ENCODE measurements around the gene KCNMB1.

KCNMB1 gene

GRCh38 chr5:170362656-170363055 is 26.5 kb downstream of the KCNMB1 start:
- ATAC-seq (replicated peaks) (no peak), DNase-seq (no peak)
- Mint-ChIP-seq H3K4me3 (no peak overlapping the region), H3K27ac (peak overlapping the region in 1 of 2 donors; percentile 4), H3K36me3 (ENCODE audit: insufficient read depth) (no peaks in the 10 kb centered on the region), H3K4me1 (ENCODE audit: low read depth in 2 of 2) (peaks cover 0 to 2% of the 10 kb centered on the region in 2 donors), H3K27me3 (no peaks in the 10 kb centered on the region), H3K9me3 (no peaks in the 10 kb centered on the region)

DNA sequence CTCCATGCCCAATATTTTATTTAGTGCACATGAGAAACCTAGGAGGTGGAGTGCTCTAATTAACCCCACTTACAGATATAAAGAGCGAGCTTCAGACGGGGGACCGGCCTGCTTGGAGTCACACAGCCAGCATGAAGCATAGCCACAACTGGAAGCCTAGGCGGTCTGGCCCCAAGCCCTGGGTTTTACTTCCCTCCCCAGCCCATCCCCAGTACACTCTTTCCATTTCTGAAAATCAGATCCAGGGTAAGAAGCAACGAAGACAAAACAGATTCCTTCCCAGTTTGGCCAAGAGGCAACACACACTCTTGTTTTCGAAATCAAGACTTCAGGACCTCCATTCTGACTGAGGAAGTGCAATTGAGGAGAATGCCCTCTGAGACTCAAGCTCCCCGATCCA is 27.1 kb downstream of the KCNMB1 start:
- Mint-ChIP-seq H3K27ac (peak overlapping the region in 1 of 2 donors; percentile 4), H3K36me3 (ENCODE audit: insufficient read depth) (no peaks in the 10 kb centered on the region), H3K4me1 (ENCODE audit: low read depth in 2 of 2) (peaks cover 0 to 2% of the 10 kb centered on the region in 2 donors), H3K9me3 (no peaks in the 10 kb centered on the region), H3K27me3 (no peaks in the 10 kb centered on the region), H3K4me3 (no peak overlapping the region)
- DNase-seq (no peak), ATAC-seq (replicated peaks) (no peak)

- DNase-seq (no peak), ATAC-seq (replicated peaks) (no peak)
- Mint-ChIP-seq H3K4me1 (ENCODE audit: low read depth in 2 of 2) (peaks cover 0 to 2% of the 10 kb centered on the region in 2 donors), H3K9me3 (no peaks in the 10 kb centered on the region), H3K4me3 (no peak overlapping the region), H3K36me3 (ENCODE audit: insufficient read depth) (no peaks in the 10 kb centered on the region), H3K27ac (no peak overlapping the region), H3K27me3 (no peaks in the 10 kb centered on the region)
Measured at GRCh38 chr5:170361616-170362015, 27.6 kb downstream of the KCNMB1 start.

GRCh38 chr5:170361116-170361515 is 28.1 kb downstream of the KCNMB1 start:
- Mint-ChIP-seq H3K4me1 (ENCODE audit: low read depth in 2 of 2) (peaks cover 0 to 2% of the 10 kb centered on the region in 2 donors), H3K9me3 (no peaks in the 10 kb centered on the region), H3K27me3 (no peaks in the 10 kb centered on the region), H3K36me3 (ENCODE audit: insufficient read depth) (no peaks in the 10 kb centered on the region), H3K27ac (no peak overlapping the region), H3K4me3 (no peak overlapping the region)
- DNase-seq (no peak), ATAC-seq (replicated peaks) (no peak)

- no peak for ATAC-seq (replicated peaks)
- Mint-ChIP-seq H3K27me3 (peaks cover 0 to 1% of the 10 kb centered on the region in 2 donors), H3K9me3 (no peaks in the 10 kb centered on the region), H3K4me1 (ENCODE audit: low read depth in 2 of 2) (peaks cover 0 to 2% of the 10 kb centered on the region in 2 donors), H3K36me3 (ENCODE audit: insufficient read depth) (no peaks in the 10 kb centered on the region), H3K4me3 (no peak overlapping the region), H3K27ac (no peak overlapping the region)
- DNase-seq = no peak
Measured at GRCh38 chr5:170360709-170361108, 28.5 kb downstream of the KCNMB1 start.

DNA sequence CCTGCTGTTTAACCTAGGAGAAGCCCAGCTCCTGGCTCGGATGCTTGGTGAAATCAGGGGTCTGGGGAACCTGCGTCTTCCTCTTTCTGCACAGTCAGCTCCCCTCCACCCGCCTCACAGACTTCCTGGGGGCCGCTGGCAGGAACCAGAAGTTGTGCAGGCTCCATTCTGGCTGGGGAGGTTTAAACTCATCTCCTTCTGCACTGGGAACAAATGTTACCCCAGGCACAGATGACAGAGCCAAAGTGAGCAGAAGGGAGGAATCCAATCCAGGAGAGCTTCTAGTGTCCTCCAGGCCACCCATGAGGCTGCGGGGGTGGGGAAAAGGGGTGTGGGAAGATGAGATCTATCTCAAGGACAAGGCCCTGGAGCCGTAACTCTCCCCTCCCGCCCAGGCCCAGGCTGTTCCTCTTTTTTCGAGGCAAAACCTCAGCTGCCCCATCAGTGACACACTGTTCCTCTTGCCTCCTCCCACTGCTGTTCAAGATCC is 31.2 kb downstream of the KCNMB1 start:
- Mint-ChIP-seq H3K27me3 (peaks cover 19 to 28% of the 10 kb centered on the region in 2 donors), H3K36me3 (ENCODE audit: insufficient read depth) (no peaks in the 10 kb centered on the region), H3K27ac (no peak overlapping the region), H3K4me1 (ENCODE audit: low read depth in 2 of 2) (peaks cover 0 to 2% of the 10 kb centered on the region in 2 donors), H3K9me3 (no peaks in the 10 kb centered on the region), H3K4me3 (no peak overlapping the region)
- DNase-seq = no peak
- peak; percentile 33 for ATAC-seq (replicated peaks)

DNA sequence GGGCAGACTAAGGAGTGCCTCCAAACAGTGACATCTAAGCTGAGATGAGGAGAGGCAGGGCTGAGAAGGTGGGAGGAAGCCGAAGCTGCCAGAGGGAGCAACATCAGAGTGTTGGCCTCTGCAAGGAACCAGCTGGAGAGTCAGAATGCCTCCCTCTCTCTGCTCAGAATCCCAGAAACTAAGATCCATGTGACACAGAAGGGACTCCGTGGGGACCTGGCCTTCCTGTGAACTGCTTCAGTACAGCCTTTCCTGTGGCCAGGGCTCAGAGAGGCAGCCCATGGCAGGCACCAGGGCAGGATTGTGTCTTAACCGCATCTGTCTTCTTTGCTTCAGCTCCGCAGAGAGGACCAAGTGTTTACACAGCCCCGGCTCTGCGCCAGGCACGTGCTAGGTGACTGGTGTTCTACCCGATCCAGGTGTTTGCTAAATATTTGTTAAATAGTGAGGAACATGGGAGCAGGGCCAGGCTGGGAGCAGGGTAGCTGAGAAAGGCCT is 33.5 kb downstream of the KCNMB1 start:
- H3K27me3 Mint-ChIP-seq = peaks cover 34 to 52% of the 10 kb centered on the region in 2 donors
- no peak overlapping the region for H3K27ac Mint-ChIP-seq
- no peaks in the 10 kb centered on the region for H3K4me1 Mint-ChIP-seq (ENCODE audit: low read depth in 2 of 2)
- no peak for ATAC-seq (replicated peaks)
- DNase-seq = no peak
- H3K4me3 Mint-ChIP-seq = no peak overlapping the region
- no peaks in the 10 kb centered on the region for H3K36me3 Mint-ChIP-seq (ENCODE audit: insufficient read depth)
- no peaks in the 10 kb centered on the region for H3K9me3 Mint-ChIP-seq

- Mint-ChIP-seq H3K4me3 (no peak overlapping the region), H3K27ac (no peak overlapping the region), H3K27me3 (peaks cover 45 to 69% of the 10 kb centered on the region in 2 donors), H3K36me3 (ENCODE audit: insufficient read depth) (no peaks in the 10 kb centered on the region), H3K4me1 (ENCODE audit: low read depth in 2 of 2) (no peaks in the 10 kb centered on the region), H3K9me3 (no peaks in the 10 kb centered on the region)
- DNase-seq (no peak), ATAC-seq (replicated peaks) (no peak)
Measured at GRCh38 chr5:170353961-170354360, 35.2 kb downstream of the KCNMB1 start.

- H3K36me3 Mint-ChIP-seq (ENCODE audit: insufficient read depth) = no peaks in the 10 kb centered on the region
- no peaks in the 10 kb centered on the region for H3K9me3 Mint-ChIP-seq
- H3K27me3 Mint-ChIP-seq = peaks cover 53 to 77% of the 10 kb centered on the region in 2 donors
- peaks cover 0 to 5% of the 10 kb centered on the region in 2 donors for H3K4me1 Mint-ChIP-seq (ENCODE audit: low read depth in 2 of 2)
- no peak for DNase-seq
- H3K4me3 Mint-ChIP-seq = no peak overlapping the region
- no peak overlapping the region for H3K27ac Mint-ChIP-seq
- ATAC-seq (replicated peaks) = no peak
Measured at GRCh38 chr5:170353011-170353761, 36.0 kb downstream of the KCNMB1 start.

DNA sequence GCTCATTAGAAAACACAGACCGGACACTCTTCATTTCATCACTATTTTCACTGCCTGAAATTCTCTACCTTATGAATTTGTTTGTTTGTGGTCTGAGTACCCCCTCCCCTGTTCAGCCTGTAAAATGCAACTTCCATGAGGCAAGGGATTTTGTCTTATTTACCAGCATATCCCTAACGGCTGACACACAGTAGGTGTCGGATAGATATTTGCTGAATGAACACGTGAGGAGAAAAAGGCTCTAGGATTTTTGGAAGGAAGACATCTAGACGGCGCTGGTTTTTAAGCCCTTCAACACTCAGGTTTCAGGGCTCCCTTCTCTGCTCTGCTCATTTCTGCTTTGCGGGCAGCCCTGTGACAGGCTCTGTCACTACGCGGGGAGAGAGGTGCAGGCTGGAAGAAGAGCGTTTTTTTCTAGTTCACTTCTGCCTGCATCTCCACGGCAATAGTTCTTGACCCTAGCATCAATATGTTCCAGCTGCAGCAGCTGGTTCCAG is 41.0 kb downstream of the KCNMB1 start:
- H3K36me3 Mint-ChIP-seq (ENCODE audit: insufficient read depth) = no peaks in the 10 kb centered on the region
- H3K4me3 Mint-ChIP-seq = no peak overlapping the region
- no peak for DNase-seq
- no peak overlapping the region for H3K27ac Mint-ChIP-seq
- H3K9me3 Mint-ChIP-seq = no peaks in the 10 kb centered on the region
- peaks cover 2 to 5% of the 10 kb centered on the region in 2 donors for H3K4me1 Mint-ChIP-seq (ENCODE audit: low read depth in 2 of 2)
- no peak for ATAC-seq (replicated peaks)
- H3K27me3 Mint-ChIP-seq = peaks cover 49 to 82% of the 10 kb centered on the region in 2 donors

- ATAC-seq (replicated peaks) (no peak), DNase-seq (no peak)
- Mint-ChIP-seq H3K4me3 (no peak overlapping the region), H3K4me1 (ENCODE audit: low read depth in 2 of 2) (peaks cover 2 to 5% of the 10 kb centered on the region in 2 donors), H3K27ac (no peak overlapping the region), H3K27me3 (peaks cover 45 to 71% of the 10 kb centered on the region in 2 donors), H3K9me3 (no peaks in the 10 kb centered on the region), H3K36me3 (ENCODE audit: insufficient read depth) (no peaks in the 10 kb centered on the region)
Measured at GRCh38 chr5:170347022-170347567, 42.1 kb downstream of the KCNMB1 start.

GRCh38 chr5:170345971-170346370 is 43.2 kb downstream of the KCNMB1 start:
- Mint-ChIP-seq H3K4me3 (no peak overlapping the region), H3K4me1 (ENCODE audit: low read depth in 2 of 2) (peaks cover 2 to 5% of the 10 kb centered on the region in 2 donors), H3K9me3 (no peaks in the 10 kb centered on the region), H3K27ac (no peak overlapping the region), H3K27me3 (peaks cover 36 to 60% of the 10 kb centered on the region in 2 donors), H3K36me3 (ENCODE audit: insufficient read depth) (no peaks in the 10 kb centered on the region)
- no peak for ATAC-seq (replicated peaks)
- no peak for DNase-seq

GRCh38 chr5:170343177-170343576 is 46.0 kb downstream of the KCNMB1 start:
- DNase-seq = no peak
- Mint-ChIP-seq H3K4me1 (ENCODE audit: low read depth in 2 of 2) (peaks cover 7 to 11% of the 10 kb centered on the region in 2 donors), H3K9me3 (no peaks in the 10 kb centered on the region), H3K27me3 (peaks cover 14 to 32% of the 10 kb centered on the region in 2 donors), H3K4me3 (no peak overlapping the region), H3K36me3 (ENCODE audit: insufficient read depth) (no peaks in the 10 kb centered on the region), H3K27ac (no peak overlapping the region)
- ATAC-seq (replicated peaks) = no peak

All from effector memory CD8-positive, alpha-beta T cell (primary cell).